Measurements from ENCODE around the gene RBM10. TPM values are rescaled to one million over a fixed set of nuclear protein-coding genes. Genes with fewer than 3 reads are reported as not detected.

The RBM10 gene
- total and polyA plus RNA-seq, 9 of the 15 experiments (the other 6 are each of a cell fraction or from before 2014, with no cell fraction given), result 1.1 to 61.7 (median 31.5) TPM

- TF ChIP-seq FOXA3 (CRISPR knock-in tag; conservative IDR thresholded peaks at IDR 0.05 in 1 of 2, IDR thresholded peaks at IDR 0.05 in 1 of 2), result 0 out of 4 replicates have a peak, but pooled peaks of 1 of the 2 experiments have one; percentile 34
- peak; percentile 57; the same call in 1 of the 2 replicates for TF ChIP-seq ARID4B (CRISPR knock-in tag; IDR thresholded peaks at IDR 0.05)
- TF ChIP-seq ZNF384 (IDR thresholded peaks at IDR 0.05; ENCODE audit: low read depth, low read length), result no peak
- no peak for TF ChIP-seq TFAM (CRISPR knock-in tag; conservative IDR thresholded peaks at IDR 0.05)
- TF ChIP-seq ZNF143 (CRISPR knock-in tag; IDR thresholded peaks at IDR 0.05), result no peak
- TF ChIP-seq EP300 (IDR thresholded peaks at IDR 0.05; ENCODE audit: low read length), result 0 out of 2 replicates have a peak, but pooled peaks have one; percentile 13
- no peak for TF ChIP-seq E2F3 (CRISPR knock-in tag; IDR thresholded peaks at IDR 0.05)
- no peak for TF ChIP-seq MITF (IDR thresholded peaks at IDR 0.05)
- TF ChIP-seq HNRNPUL1 (IDR thresholded peaks at IDR 0.05; ENCODE audit: low read length), result no peak
- TF ChIP-seq SAFB2 (IDR thresholded peaks at IDR 0.05; ENCODE audit: borderline replicate concordance, low read depth, low read length, severe bottlenecking), result no peak
- peak; percentile 97 for TF ChIP-seq POLR2G (IDR thresholded peaks at IDR 0.05; ENCODE audit: low read depth, low read length)
- TF ChIP-seq MYC (IDR thresholded peaks at IDR 0.05; ENCODE audit: low read depth, low read length), result peak; percentile 43
- no peak for TF ChIP-seq MYC (CRISPR knock-in tag; IDR thresholded peaks at IDR 0.05; ENCODE audit: borderline replicate concordance, low read depth)
- TF ChIP-seq ZNF212 (CRISPR knock-in tag; IDR thresholded peaks at IDR 0.05), result no peak
- no peak for TF ChIP-seq HDGF (IDR thresholded peaks at IDR 0.05)
- TF ChIP-seq SUPT5H (IDR thresholded peaks at IDR 0.05), result peak; percentile 97
Observed at GRCh38 chrX:47193475-47194193, 48.6 kb downstream of the RBM10 start, which contains the start of gene UBA1 (continued).
